ENCODE measurements around the gene RUNDC1. TPM values are rescaled to one million over a fixed set of nuclear protein-coding genes. Genes with fewer than 3 reads are reported as not detected.
"Not testable (repeated sequence)": the region's sequence is repeated elsewhere in the genome, so short reads cannot be mapped to it uniquely, and the experiment has no call there.

The RUNDC1 gene
- total RNA-seq = 10.4 and 20.5 TPM in 2 replicates

DNA sequence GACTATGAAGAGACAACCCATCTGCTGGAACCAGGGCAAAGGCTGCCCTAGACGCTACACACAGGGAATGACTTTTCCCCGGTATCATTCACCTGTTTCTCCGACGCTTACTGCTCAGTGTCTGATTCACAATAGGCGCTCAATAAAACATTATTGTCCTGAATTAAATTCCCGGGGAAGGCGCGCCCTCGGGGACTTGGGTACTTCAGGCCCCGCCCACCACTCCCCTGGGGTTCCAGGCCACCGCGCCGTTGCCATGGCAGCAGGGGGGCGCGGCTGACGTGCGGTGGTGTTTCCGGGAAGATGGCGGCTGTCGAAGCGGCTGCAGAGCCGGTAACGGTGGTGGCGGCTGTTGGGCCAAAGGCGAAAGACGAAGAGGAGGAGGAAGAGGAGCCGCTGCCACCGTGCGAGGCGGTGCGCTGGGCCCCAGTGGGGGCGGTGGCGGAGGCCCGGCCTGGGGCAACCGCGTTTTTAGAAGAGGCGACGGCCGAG lies at the start of gene RUNDC1:
TSS of gene RUNDC1 (plus strand) at position 292 of the 492 bp plus-strand sequence. CDS start at position 304, 12 bp downstream.
- DNase-seq (ENCODE audit: low read depth) = peak; percentile 70

- peak; percentile 49 for DNase-seq (ENCODE audit: low read depth)
Measured at GRCh38 chr17:42937712-42938596, 42.4 kb upstream of the RUNDC1 start.

GRCh38 chr17:42944211-42944610 lies 36.2 kb upstream of the RUNDC1 start:
- DNase-seq (ENCODE audit: low read depth) = no peak

- no peak for DNase-seq (ENCODE audit: low read depth)
Measured at GRCh38 chr17:42946812-42947211, 33.6 kb upstream of the RUNDC1 start.

- no peak for DNase-seq (ENCODE audit: low read depth)
Measured at GRCh38 chr17:42950044-42950783, 30.2 kb upstream of the RUNDC1 start.

DNA sequence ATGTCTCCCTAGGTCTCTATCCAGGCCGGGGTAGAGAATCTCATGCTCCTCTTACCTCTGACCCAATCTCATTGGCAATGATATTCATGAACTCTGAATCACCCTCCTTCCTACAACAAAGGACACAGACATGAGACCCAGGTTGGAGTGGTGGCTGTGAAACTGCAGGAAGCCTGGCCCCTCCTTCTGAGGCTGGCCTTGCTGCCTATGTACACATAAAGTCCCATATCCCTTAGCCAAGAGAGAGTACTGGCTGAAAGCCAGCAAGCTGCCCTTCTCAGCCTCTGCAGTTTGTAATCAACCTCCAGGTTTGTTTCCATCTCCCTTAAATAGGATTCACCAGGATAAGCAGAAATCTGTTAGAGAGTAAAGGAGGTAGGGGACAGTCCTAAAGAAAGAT lies 26.7 kb upstream of the RUNDC1 start:
- DNase-seq (ENCODE audit: low read depth) = no peak

- DNase-seq (ENCODE audit: low read depth) = peak; percentile 93
Measured at GRCh38 chr17:42964161-42964932, 16.0 kb upstream of the RUNDC1 start, which contains the start of gene AARSD1. Gene AARSD1 (minus strand): TSS chr17:42964454. CDS start chr17:42964440, 14 bp downstream.

GRCh38 chr17:42967925-42968324 lies 12.4 kb upstream of the RUNDC1 start:
- no peak for DNase-seq (ENCODE audit: low read depth)

DNA sequence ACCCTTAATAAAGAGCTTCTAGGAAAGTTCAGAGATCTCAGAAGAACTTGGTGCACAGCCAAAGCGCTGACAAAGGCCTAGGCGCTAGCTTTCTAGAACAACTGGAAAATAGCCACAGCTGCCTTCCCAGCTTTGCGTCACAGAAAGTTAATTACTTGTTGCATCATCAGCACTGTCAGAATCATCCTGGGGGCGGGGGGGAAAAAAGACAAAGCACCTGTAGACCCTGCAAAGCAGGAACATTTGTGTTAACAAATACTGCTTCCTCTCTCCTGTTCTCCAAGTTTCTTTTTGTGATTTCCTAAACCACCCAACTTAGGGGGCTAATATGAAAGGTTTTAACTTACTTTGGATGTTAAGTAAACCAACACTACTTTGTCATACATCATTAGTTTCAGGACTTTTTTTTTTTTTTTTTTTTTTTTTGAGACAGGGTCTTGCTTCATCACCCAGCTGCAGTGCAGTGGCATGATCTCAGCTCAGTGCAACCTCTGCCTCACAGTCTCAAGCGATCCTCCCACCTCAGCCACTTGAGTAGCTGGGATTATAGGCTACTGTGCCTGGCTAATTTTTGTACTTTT lies 11.3 kb upstream of the RUNDC1 start:
- peak; percentile 72 for DNase-seq (ENCODE audit: low read depth)

DNA sequence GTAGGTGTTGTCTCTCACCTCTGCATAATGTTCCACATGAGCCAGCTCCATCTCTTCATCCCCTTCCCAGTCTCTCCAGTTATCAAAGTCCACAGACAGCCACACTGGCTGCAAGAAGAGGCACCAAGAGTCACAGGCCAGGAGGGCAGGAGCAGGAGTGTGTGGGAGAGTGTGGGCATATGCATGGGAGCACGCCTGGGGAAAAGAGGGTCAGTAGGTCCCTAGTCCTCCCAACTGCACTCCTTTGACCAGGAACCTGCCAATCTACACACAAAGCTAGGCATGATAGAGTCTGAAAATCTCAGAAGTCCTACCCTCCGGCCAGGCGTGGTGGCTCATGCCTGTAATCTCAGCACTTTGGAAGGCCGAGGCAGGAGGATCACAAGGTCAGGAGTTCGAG lies 8.8 kb upstream of the RUNDC1 start:
- DNase-seq (ENCODE audit: low read depth) = no peak

- not testable (repeated sequence) for DNase-seq (ENCODE audit: low read depth)
Measured at GRCh38 chr17:42973323-42973722, 7.0 kb upstream of the RUNDC1 start.

DNA sequence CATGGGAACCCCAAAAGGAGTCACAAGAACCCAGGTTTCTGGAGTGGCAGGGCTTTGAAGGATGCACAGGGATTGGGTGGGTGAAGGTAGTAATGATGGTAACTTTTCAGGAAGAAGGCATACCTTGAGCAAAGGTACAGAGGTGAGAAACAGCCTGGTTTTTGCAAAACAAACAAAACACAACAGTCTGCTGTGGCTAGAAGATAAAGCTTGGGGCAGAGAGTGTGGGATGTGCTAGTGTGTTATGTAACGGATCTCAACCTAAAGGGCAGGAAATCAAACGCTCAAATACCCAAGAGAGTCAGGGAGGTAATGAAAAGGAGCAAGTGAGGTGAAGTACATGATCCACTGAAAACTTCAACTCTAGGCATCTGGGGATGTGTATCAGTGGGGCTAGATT lies 5.1 kb upstream of the RUNDC1 start:
- DNase-seq (ENCODE audit: low read depth) = no peak

DNA sequence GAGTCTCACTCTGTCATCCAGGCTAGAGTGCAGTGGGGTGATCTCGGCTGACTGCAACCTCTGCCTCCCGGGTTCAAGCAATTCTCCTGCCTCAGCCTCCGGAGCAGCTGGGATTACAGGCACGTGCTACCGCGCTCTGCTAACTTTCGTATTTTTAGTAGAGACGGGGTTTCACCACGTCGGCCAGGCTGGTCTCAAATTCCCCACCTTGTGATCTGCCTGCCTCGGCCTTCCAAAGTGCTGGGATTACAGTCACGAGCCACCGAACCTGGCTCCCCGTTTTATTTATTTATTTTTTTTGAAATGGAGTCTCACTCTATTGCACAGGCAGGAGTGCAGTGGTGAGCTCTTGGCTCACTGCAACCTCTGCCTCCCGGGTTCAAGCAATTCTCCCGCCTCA lies 4.7 kb upstream of the RUNDC1 start:
- not testable (repeated sequence) for DNase-seq (ENCODE audit: low read depth)

DNA sequence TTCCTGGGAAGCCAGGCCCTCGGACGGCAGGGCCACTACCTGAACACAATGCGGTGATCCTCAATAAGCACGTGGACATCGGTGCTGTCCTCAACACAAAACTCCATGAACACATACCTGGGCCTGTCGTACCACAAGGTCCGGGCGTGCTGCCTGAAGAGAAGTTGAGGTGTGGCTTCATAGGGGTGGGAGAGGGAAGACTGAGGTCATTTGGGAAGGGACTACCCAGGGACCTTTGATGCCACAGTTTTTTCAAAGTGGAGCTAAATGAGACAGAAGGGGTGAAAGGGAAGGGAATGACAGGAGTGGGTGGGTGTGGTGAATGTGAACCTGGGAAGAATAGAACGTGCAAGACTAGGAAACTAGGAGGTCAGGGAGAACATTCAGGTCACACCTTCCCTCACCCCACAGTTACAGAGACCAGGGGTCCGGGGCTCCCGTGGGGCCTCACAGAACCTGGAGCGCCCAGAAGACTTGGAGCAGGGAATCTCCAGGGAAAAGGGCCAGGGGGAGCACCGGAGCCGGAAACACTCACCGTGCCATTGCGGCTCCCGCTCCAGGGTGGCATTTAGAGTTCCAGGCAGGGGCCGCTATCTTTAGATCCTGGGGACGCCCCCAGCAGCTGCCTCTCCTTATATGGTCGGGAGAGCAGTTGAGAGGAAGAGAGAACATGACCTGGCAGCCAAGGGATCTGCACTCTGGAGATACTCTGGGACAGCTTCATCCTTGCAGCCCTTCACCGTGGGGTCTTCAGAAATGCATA lies 673 bp upstream of the RUNDC1 start, which contains the start of gene PTGES3L:
TSS of gene PTGES3L (minus strand) at position 570 of the 763 bp plus-strand sequence. CDS start at position 543, 27 bp downstream.
- no peak for DNase-seq (ENCODE audit: low read depth)

DNA sequence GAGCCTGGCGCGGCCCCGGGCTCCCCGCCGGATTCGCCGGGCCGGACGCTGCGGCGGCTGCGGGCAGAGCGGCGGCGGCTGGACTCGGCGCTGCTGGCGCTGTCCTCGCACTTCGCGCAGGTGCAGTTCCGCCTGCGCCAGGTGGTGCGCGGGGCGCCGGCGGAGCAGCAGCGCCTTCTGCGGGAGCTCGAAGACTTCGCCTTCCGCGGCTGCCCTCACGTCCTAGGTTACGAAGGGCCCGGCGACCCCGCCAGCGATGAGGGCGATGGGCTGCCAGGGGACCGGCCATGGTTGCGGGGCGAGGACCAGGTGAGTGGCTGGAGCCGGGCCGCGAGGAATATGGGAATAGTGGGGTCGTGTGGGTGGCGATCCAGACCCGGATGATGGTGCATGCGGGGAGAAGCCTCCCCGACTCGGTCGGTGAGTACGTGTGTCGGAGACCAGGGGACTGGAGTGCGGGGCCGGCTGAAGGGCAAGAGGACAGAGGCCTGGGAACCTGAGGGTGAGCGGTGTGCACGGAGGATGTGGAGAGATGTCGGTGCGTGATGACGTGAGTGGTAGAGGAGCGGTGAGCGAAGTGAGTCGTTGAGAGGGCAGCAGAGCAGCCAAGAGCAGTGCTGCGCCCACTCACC lies 517 bp downstream of the RUNDC1 start:
- DNase-seq (ENCODE audit: low read depth) = peak; percentile 36

- no peak for DNase-seq (ENCODE audit: low read depth)
Measured at GRCh38 chr17:42982266-42982665, 1.9 kb downstream of the RUNDC1 start.

GRCh38 chr17:42985225-42985624 lies 4.9 kb downstream of the RUNDC1 start:
- no peak for DNase-seq (ENCODE audit: low read depth)

GRCh38 chr17:42989141-42989540 lies 8.8 kb downstream of the RUNDC1 start:
- no peak for DNase-seq (ENCODE audit: low read depth)

DNA sequence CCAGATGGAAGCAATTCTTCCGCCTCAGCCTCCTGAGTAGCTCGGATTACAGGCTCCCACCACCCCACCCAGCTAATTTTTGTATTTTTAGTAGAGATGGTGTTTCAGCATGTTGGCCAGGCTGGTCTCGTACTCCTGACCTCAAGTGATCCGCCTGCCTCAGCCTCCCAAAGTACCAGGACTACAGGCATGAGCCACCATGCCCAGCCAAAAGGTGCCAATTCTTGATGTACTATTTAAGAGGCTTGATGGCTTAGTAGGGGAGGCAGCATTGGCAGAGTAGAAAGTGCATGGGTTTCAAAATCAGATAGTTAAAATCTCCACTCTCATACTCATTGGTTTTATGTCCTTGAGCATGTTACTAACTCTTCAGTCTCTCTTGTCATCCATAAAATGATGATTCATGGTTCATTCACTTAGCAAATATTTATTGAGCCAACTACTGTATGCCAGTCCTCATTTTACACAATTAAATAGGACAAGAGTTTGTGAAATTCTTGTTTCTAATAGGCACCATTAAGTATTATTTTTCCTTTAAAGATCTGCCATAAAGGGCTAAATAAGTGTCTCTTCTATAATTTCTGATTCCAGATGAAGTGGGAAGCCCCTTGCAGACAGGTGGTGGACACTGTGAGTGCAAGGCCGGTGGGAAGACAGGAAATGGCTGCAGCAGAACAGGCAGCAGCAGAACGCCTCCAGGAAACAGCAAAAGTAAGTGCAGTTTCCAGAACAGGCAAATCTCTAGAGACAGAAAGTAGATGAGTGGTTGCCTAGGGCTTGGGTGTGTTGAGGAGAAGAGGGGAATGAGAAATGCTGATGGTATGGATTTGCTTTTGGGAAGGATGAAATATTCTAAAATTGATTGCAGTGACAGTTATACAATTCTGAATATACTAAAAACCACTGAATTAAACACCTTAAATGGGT lies 9.6 kb downstream of the RUNDC1 start:
- no peak for DNase-seq (ENCODE audit: low read depth)
